Prostate gland (tissue), 2 donors: ENCODE data around the gene DCAF16. TPM values are rescaled to one million over a fixed set of nuclear protein-coding genes. Genes with fewer than 3 reads are reported as not detected.

Experiments used
- DNase-seq: peaks from one replicate; pipeline ENCODE4 v3.0.0-alpha.2; 2019; ENCODE audit warnings: low spot score
- H3K27ac ChIP-seq, 2 donors: fragments of 200-600 bp; sonication (generic); 2 replicates each; pipeline ENCODE4 v1.5.1; 2017 to 2019
- H3K27me3 ChIP-seq: fragments of 200-600 bp; sonication (generic); replicated peaks from 2 replicates; pipeline ENCODE4 v1.5.1; 2019; ENCODE audit not compliant: insufficient read depth
- H3K36me3 ChIP-seq, 2 donors: fragments of 200-600 bp; sonication (generic); 1 replicate in 1 of 2; 2 replicates in 1 of 2; pipeline versions ENCODE4 v1.5.1 to v1.8.1; 2017 to 2019
- H3K4me1 ChIP-seq: fragments of 200-600 bp; sonication (generic); replicated peaks from 2 replicates; pipeline ENCODE4 v1.5.1; 2019
- H3K4me3 ChIP-seq, 2 donors: fragments of 200-600 bp; sonication (generic); 2 replicates each; pipeline ENCODE4 v1.5.1; 2017 to 2019
- H3K9me3 ChIP-seq: fragments of 200-600 bp; sonication (generic); 2 replicates; pipeline ENCODE4 v1.5.1; 2017
- CTCF ChIP-seq, 4 experiments: fragments of 200-600 bp in 2 of 4; fragments of 450-650 bp in 2 of 4; sonication (generic) in 2 of 4; IDR thresholded peaks; 1 replicate in 3 of 4; 2 replicates in 1 of 4; pipeline ENCODE4 v1.5.1; 2016 to 2019; ENCODE audit warnings: antibody characterized with exemption in 4 of 4, mild to moderate bottlenecking in 2 of 4, moderate library complexity in 2 of 4
- POLR2A ChIP-seq: fragments of 450-650 bp; IDR thresholded peaks from one replicate; pipeline ENCODE4 v1.6.1; 2016; ENCODE audit warnings: antibody characterized with exemption, mild to moderate bottlenecking
- POLR2AphosphoS5 ChIP-seq: sonication (generic); formaldehyde crosslinking; IDR thresholded peaks from one replicate; pipeline ENCODE4 v1.6.1; 2017; ENCODE audit warnings: antibody characterized with exemption
- WGBS: methylation state at CpG from one replicate; pipeline ENCODE4 v1.1.5; 2018; 5-methylcytosine and 5-hydroxymethylcytosine counted together
- intact Hi-C: fragments of 100-400 bp; cut with DNase I; formaldehyde crosslinking; loops from one replicate; pipeline ENCODE4 v1.14.2; 2022
- total RNA-seq, 2 donors: library from RNA; depleted of rRNA; stranded (reverse); fragments of >200 nt; gene quantifications; one replicate each; pipeline ENCODE4 v1.1.0, GENCODE V29; 2016

The DCAF16 gene
- total RNA-seq, 2 donors from 2014 or later, result 33.0 to 44.0 TPM

DNA sequence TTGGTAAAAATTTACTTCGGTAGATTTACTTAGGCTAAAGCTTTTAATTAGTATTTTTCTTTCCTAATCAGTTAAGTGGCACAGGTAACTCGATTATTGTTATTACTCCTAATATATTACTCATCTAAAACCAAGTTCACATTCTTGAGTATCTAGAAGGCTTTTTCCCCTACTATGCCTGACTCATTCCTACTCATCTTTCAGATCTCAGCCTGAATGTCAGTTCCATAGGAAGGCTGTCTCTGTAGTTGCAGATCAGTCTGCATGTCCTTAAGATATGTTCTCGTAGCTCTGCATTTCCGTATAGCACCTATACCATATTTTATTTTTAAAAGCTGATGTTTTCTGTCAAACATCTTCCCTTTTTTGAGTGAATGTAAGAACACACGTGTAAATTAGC lies 23.2 kb downstream of the DCAF16 start:
- no peak overlapping the region for H3K4me3 ChIP-seq
- no peaks in the 10 kb centered on the region for H3K4me1 ChIP-seq
- no peaks in the 10 kb centered on the region for H3K27me3 ChIP-seq
- H3K9me3 ChIP-seq, result no peaks in the 10 kb centered on the region
- TF ChIP-seq POLR2AphosphoS5 (no peak), POLR2A (no peak), CTCF (IDR thresholded peaks at IDR 0.05) (no peak)
- no peak for DNase-seq
- no peaks in the 10 kb centered on the region for H3K36me3 ChIP-seq
- intact Hi-C loops, result no loop called here
- H3K27ac ChIP-seq, result no peak overlapping the region
- 85% methylated on average over 5 of the region's 5 CpGs for WGBS

GRCh38 chr4:17786567-17786966 lies 24.0 kb downstream of the DCAF16 start:
- TF ChIP-seq POLR2A (no peak), POLR2AphosphoS5 (no peak), CTCF (IDR thresholded peaks at IDR 0.05) (no peak)
- Histone ChIP-seq H3K27me3 (no peaks in the 10 kb centered on the region), H3K4me3 (no peak overlapping the region), H3K36me3 (no peaks in the 10 kb centered on the region), H3K4me1 (no peaks in the 10 kb centered on the region), H3K27ac (no peak overlapping the region), H3K9me3 (no peaks in the 10 kb centered on the region)
- intact Hi-C loops, result no loop called here
- 60% methylated on average over 5 of the region's 5 CpGs for WGBS
- DNase-seq, result no peak

DNA sequence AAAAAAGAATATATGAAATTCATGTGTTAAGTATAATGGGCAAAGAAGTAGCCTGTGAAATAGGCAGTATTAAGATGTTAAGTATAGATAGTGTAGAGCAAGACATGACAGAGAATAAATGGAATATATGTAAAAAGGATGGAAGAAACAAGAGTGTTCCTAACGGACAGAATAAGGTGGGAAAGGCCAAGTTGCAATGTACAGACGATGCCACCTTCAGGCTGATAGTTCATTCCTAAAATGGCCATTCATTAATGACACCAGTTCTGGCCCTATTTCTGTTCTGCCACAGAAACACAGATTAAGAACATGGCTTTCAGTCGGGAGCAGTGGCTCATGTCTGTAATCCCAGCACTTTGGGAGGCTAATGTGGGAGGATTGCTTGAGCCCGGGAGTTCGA lies 24.7 kb downstream of the DCAF16 start:
- no peak overlapping the region for H3K4me3 ChIP-seq
- peaks cover 5% of the 10 kb centered on the region for H3K4me1 ChIP-seq
- intact Hi-C loops, result no loop called here
- no peaks in the 10 kb centered on the region for H3K27me3 ChIP-seq
- WGBS, result 68% methylated on average over 5 of the region's 5 CpGs
- H3K27ac ChIP-seq, result no peak overlapping the region
- H3K9me3 ChIP-seq, result no peaks in the 10 kb centered on the region
- no peaks in the 10 kb centered on the region for H3K36me3 ChIP-seq
- DNase-seq, result no peak
- no peak for TF ChIP-seq CTCF (IDR thresholded peaks at IDR 0.05)
- no peak for TF ChIP-seq POLR2AphosphoS5
- TF ChIP-seq POLR2A, result no peak

DNA sequence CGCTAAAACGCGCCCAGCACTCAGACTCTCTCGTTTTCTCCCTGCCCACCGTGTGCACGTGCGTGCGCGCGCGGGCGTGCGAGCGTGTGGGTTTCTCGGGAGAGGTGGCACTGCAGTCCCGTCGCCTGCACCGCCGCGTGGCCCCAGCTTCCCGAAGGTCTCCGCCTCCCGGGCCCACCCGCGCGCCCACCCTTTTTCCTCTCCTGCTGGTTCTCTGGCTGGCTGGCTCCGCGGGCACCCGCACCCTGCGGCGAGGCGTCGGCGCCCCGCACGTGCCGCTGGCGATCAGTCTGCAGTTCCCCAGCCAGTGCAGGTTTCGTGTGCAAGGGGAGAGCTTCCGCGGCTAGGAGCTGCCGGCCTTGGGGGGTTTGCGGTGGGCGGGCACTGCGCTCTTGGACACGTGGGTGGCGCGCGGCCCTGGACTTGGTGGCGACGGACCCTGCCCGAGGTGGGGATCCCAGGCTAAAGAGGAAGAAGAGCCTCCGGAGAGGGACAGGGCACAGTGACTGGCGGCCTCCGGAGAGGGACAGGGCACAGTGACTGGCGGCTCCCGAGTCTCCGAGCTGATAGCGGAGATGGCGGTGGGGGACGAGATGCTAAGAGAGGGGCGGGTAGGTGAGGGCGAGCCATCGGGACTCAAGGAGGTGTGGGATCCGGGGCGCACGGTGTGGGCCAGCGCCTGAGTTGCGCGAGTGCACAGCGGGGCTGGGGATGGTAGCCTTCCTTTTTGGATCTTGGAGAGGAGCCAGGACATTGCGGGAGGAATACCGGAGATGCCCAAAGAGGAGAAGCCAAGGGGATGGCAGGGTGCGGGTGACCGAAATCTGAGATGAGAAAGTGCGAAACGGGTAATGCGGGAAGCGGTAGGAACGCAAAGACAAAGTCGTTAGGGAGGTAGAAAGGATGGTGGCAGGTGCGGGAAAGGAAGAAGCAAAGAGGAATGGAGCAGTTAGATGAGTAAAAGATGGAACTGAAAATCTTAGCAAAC lies 29.0 kb downstream of the DCAF16 start, which contains the start of gene FAM184B:
Gene FAM184B (minus strand): TSS at position 322 of the 988 bp plus-strand sequence. CDS start 322 bp downstream, outside the sequence.
- TF ChIP-seq POLR2A (no peak), POLR2AphosphoS5 (no peak), CTCF (IDR thresholded peaks at IDR 0.05) (no peak)
- H3K9me3 ChIP-seq, result no peaks in the 10 kb centered on the region
- H3K27ac ChIP-seq, result no peak within 1 kb of the TSS
- H3K36me3 ChIP-seq, result no peaks in the 10 kb centered on the region
- 3% methylated on average over 74 of the region's 82 CpGs for WGBS
- peaks cover 5% of the 10 kb centered on the region for H3K4me1 ChIP-seq
- no peaks in the 10 kb centered on the region for H3K27me3 ChIP-seq
- intact Hi-C loops, result no loop called here
- no peak for DNase-seq
- H3K4me3 ChIP-seq, result peak within 1 kb of the TSS; percentile 15 to 23
